HG02884 (cell line): ENCODE results near the gene MAPKAPK2.

Source experiments
- ATAC-seq: cut with Tn5 transposase; IDR thresholded peaks from one replicate; pipeline ENCODE4 v1.9.1; 2021; ENCODE audit warnings: mild to moderate bottlenecking, moderate library complexity; ENCODE audit not compliant: unreplicated experiment

Gene MAPKAPK2

GRCh38 chr1:206658981-206659273 lies 25.8 kb upstream of the MAPKAPK2 start:
- ATAC-seq: no peak

- no peak for ATAC-seq
Observed at GRCh38 chr1:206660136-206660535, 24.6 kb upstream of the MAPKAPK2 start.

- no peak for ATAC-seq
Observed at GRCh38 chr1:206661161-206661820, 23.4 kb upstream of the MAPKAPK2 start.

GRCh38 chr1:206662396-206663092 lies 22.2 kb upstream of the MAPKAPK2 start:
- ATAC-seq: no peak

GRCh38 chr1:206663362-206663761 lies 21.3 kb upstream of the MAPKAPK2 start:
- ATAC-seq: no peak

- no peak for ATAC-seq
Observed at GRCh38 chr1:206663832-206664652, 20.7 kb upstream of the MAPKAPK2 start.

GRCh38 chr1:206664740-206665139 lies 20.0 kb upstream of the MAPKAPK2 start:
- ATAC-seq: no peak

GRCh38 chr1:206666031-206666561 lies 18.6 kb upstream of the MAPKAPK2 start:
- ATAC-seq: no peak

- no peak for ATAC-seq
Observed at GRCh38 chr1:206666954-206667665, 17.6 kb upstream of the MAPKAPK2 start.

GRCh38 chr1:206668351-206668750 lies 16.4 kb upstream of the MAPKAPK2 start:
- ATAC-seq: no peak

GRCh38 chr1:206668874-206669410 lies 15.8 kb upstream of the MAPKAPK2 start:
- ATAC-seq: no peak

GRCh38 chr1:206672011-206672688 lies 12.6 kb upstream of the MAPKAPK2 start:
- no peak for ATAC-seq

- no peak for ATAC-seq
Observed at GRCh38 chr1:206672844-206673758, 11.6 kb upstream of the MAPKAPK2 start.

GRCh38 chr1:206674236-206674635 lies 10.5 kb upstream of the MAPKAPK2 start:
- ATAC-seq: no peak

GRCh38 chr1:206674745-206675175 lies 9.9 kb upstream of the MAPKAPK2 start:
- no peak for ATAC-seq

- no peak for ATAC-seq
Observed at GRCh38 chr1:206676499-206676898, 8.2 kb upstream of the MAPKAPK2 start.

- no peak for ATAC-seq
Observed at GRCh38 chr1:206678490-206678889, 6.2 kb upstream of the MAPKAPK2 start.

GRCh38 chr1:206679738-206680211 lies 4.9 kb upstream of the MAPKAPK2 start:
- peak; percentile 77 for ATAC-seq

GRCh38 chr1:206680279-206680678 lies 4.4 kb upstream of the MAPKAPK2 start:
- no peak for ATAC-seq
